Muscle of leg (tissue), 11 donors: ENCODE results near the gene C3. TPM values are rescaled to one million over a fixed set of nuclear protein-coding genes. Genes with fewer than 3 reads are reported as not detected.
"Not testable (repeated sequence)": the region's sequence is repeated elsewhere in the genome, so short reads cannot be mapped to it uniquely, and the experiment has no call there.

Experiments
- DNase-seq: peaks from one replicate; pipeline ENCODE4 v3.0.0; 2013
- H3K27ac ChIP-seq: one replicate; pipeline ENCODE4 v1.5.1; 2013; ENCODE audit warnings: mild to moderate bottlenecking, low read length, control low read depth
- H3K27me3 ChIP-seq: one replicate; pipeline ENCODE4 v1.6.1; 2013; ENCODE audit warnings: low read length; ENCODE audit not compliant: control insufficient read depth, insufficient read depth
- H3K36me3 ChIP-seq: one replicate; pipeline ENCODE4 v1.6.1; 2013; ENCODE audit warnings: low read length; ENCODE audit not compliant: control insufficient read depth, insufficient read depth
- H3K4me1 ChIP-seq: one replicate; pipeline ENCODE4 v1.6.1; 2013; ENCODE audit warnings: low read length; ENCODE audit not compliant: control insufficient read depth, insufficient read depth
- H3K4me3 ChIP-seq: one replicate; pipeline ENCODE4 v1.5.1; 2013; ENCODE audit warnings: low read length, control low read depth
- H3K9me3 ChIP-seq: replicated peaks from 2 replicates; pipeline ENCODE4 v1.6.1; 2013; ENCODE audit warnings: low read depth, low read length; ENCODE audit not compliant: control insufficient read depth
- WGBS: methylation state at CpG from one replicate; pipeline ENCODE4 v1.1.5; 2013; ENCODE audit warnings: missing lambda C conversion rate; ENCODE audit not compliant: insufficient coverage; 5-methylcytosine and 5-hydroxymethylcytosine counted together
- polyA plus RNA-seq, 8 donors: library from polyadenylated mRNA; unstranded; fragments of 120-200 nt; gene quantifications; one replicate each; pipeline versions ENCODE4 v1.2.1 to v1.2.3, GENCODE V29; 2013; ENCODE audit warnings: inconsistent platforms in 1 of 8, low replicate concordance in 1 of 8; ENCODE audit not compliant: insufficient read length in 8 of 8, insufficient read depth in 1 of 8
- total RNA-seq: library from RNA; stranded (reverse); fragments of 120-200 nt; gene quantifications from one replicate; pipeline ENCODE4 v1.2.4, GENCODE V29; 2013

C3 gene
- total and polyA plus RNA-seq, 9 donors = 1.2 to 11.1 (median 3.3) TPM

- Histone ChIP-seq H3K4me3 (no peak overlapping the region), H3K36me3 (no peaks in the 10 kb centered on the region), H3K27me3 (no peaks in the 10 kb centered on the region), H3K9me3 (no peaks in the 10 kb centered on the region), H3K4me1 (no peaks in the 10 kb centered on the region), H3K27ac (no peak overlapping the region)
- WGBS = 88% methylated on average over 10 of the region's 11 CpGs
- DNase-seq = no peak
Measured at GRCh38 chr19:6668691-6669090, 51.8 kb downstream of the C3 start.

DNA sequence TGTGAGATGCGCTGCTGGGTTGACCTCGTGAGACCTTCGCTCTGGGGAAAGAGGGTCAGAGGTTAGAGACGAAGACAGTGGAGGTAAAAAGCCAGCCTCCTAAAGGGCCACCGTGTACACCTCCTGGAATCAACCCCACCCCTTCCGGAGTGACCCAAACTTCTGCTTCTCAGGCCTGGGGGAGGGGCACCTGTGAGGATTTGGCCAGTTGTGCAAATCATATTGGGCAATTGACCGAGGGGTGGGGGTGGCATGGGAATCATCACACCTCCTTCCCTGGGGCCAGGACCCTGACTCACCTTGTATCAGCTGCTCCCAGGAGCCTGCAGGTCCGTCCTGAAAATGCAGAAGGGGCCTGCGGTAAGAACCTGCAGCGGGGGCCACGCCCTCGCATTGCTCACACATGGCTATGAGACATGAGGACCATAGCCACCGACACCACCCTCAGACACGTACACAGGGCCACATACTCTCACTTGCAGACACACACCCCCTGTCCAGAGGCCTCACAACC lies 53.3 kb downstream of the C3 start:
- Histone ChIP-seq H3K36me3 (no peaks in the 10 kb centered on the region), H3K27ac (no peak overlapping the region), H3K4me1 (no peaks in the 10 kb centered on the region), H3K9me3 (no peaks in the 10 kb centered on the region), H3K27me3 (no peaks in the 10 kb centered on the region), H3K4me3 (no peak overlapping the region)
- DNase-seq = no peak
- WGBS = 85% methylated on average over 10 of the region's 14 CpGs

GRCh38 chr19:6664916-6665315 lies 55.5 kb downstream of the C3 start:
- Histone ChIP-seq H3K9me3 (no peaks in the 10 kb centered on the region), H3K4me3 (no peak overlapping the region), H3K36me3 (no peaks in the 10 kb centered on the region), H3K4me1 (no peaks in the 10 kb centered on the region), H3K27me3 (peaks cover 12% of the 10 kb centered on the region), H3K27ac (no peak overlapping the region)
- DNase-seq = no peak
- 90% methylated on average over 15 of the region's 17 CpGs for WGBS

GRCh38 chr19:6663236-6664201 lies 56.9 kb downstream of the C3 start:
- Histone ChIP-seq H3K36me3 (no peaks in the 10 kb centered on the region), H3K4me1 (no peaks in the 10 kb centered on the region), H3K27me3 (peaks cover 24% of the 10 kb centered on the region), H3K9me3 (no peaks in the 10 kb centered on the region), H3K4me3 (no peak overlapping the region), H3K27ac (no peak overlapping the region)
- WGBS = 73% methylated on average over 7 of the region's 14 CpGs
- no peak for DNase-seq

GRCh38 chr19:6662702-6663101 lies 57.7 kb downstream of the C3 start:
- 0% methylated on average over 1 of the region's 5 CpGs for WGBS
- peaks cover 28% of the 10 kb centered on the region for H3K27me3 ChIP-seq
- no peaks in the 10 kb centered on the region for H3K36me3 ChIP-seq
- H3K4me3 ChIP-seq = no peak overlapping the region
- H3K27ac ChIP-seq = no peak overlapping the region
- H3K9me3 ChIP-seq = no peaks in the 10 kb centered on the region
- H3K4me1 ChIP-seq = no peaks in the 10 kb centered on the region
- no peak for DNase-seq

GRCh38 chr19:6661509-6662244 lies 58.8 kb downstream of the C3 start:
- not testable (repeated sequence) for H3K9me3 ChIP-seq, H3K36me3 ChIP-seq, DNase-seq, H3K4me3 ChIP-seq, H3K4me1 ChIP-seq, H3K27ac ChIP-seq
- 13% methylated on average over 3 of the region's 10 CpGs for WGBS
- peaks cover 28% of the 10 kb centered on the region for H3K27me3 ChIP-seq

- 39% methylated on average over 8 of the region's 20 CpGs for WGBS
- no peaks in the 10 kb centered on the region for H3K36me3 ChIP-seq
- H3K4me1 ChIP-seq = no peaks in the 10 kb centered on the region
- peak; percentile 11 for DNase-seq
- H3K27me3 ChIP-seq = peaks cover 28% of the 10 kb centered on the region
- H3K4me3 ChIP-seq = no peak overlapping the region
- no peak overlapping the region for H3K27ac ChIP-seq
- H3K9me3 ChIP-seq = no peaks in the 10 kb centered on the region
Measured at GRCh38 chr19:6660930-6661329, 59.5 kb downstream of the C3 start.

- H3K9me3 ChIP-seq, H3K36me3 ChIP-seq, DNase-seq, H3K27ac ChIP-seq, H3K4me1 ChIP-seq, H3K4me3 ChIP-seq: not testable (repeated sequence)
- no CpG with 5 or more reads among the region's 9 CpGs for WGBS
- peaks cover 28% of the 10 kb centered on the region for H3K27me3 ChIP-seq
Measured at GRCh38 chr19:6656390-6656789, 64.1 kb downstream of the C3 start.

GRCh38 chr19:6654347-6655310 lies 65.8 kb downstream of the C3 start:
- Histone ChIP-seq H3K4me1 (no peaks in the 10 kb centered on the region), H3K27me3 (peaks cover 13% of the 10 kb centered on the region), H3K27ac (no peak overlapping the region), H3K4me3 (no peak overlapping the region), H3K9me3 (no peaks in the 10 kb centered on the region), H3K36me3 (no peaks in the 10 kb centered on the region)
- WGBS = 75% methylated on average over 8 of the region's 15 CpGs
- DNase-seq = no peak
